AG09319 (cell line): ENCODE data around the gene MEGF10.

Source experiments
- DNase-seq: peaks from one replicate; pipeline ENCODE4 v3.0.0-alpha.2; 2010; ENCODE audit warnings: low read depth; ENCODE audit errors: extremely low read depth
- TF ChIP-seq, protein P1 (sequence below): IDR thresholded peaks from 2 replicates; pipeline ENCODE4 v1.5.1; 2011; ENCODE audit warnings: low read depth, mild to moderate bottlenecking, inconsistent platforms, low read length, moderate library complexity

The MEGF10 gene

DNA sequence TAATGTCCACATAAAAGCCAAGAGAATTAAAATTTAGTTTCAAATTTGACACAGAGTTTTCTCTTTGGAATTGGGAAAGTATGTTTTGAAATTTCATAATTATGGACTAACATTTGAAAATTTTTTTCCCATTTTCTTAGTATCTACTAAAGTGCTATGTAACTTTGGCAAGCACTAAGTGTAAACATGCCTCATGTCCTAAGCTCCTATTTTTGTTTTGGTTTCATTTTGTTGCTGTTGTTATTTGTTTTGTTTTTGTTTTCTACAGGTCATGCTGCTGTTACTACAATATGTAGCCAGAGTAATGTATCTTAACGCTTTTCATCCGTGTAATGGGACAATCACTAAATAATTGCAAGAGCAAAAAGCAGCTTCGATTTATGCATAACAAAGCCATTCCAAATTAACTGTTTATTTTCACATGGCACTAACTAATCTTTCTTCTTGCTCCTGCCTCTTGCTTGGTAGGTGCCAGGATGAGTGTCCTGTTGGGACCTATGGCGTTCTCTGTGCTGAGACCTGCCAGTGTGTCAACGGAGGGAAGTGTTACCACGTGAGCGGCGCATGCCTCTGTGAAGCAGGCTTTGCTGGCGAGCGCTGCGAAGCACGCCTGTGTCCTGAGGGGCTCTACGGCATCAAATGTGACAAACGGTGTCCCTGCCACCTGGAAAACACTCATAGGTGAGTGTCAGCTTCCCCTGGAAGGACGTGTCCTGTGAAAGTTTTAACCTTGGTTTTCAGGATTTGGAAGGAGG lies 119.5 kb downstream of the MEGF10 start:
- TF ChIP-seq, protein P1, sequence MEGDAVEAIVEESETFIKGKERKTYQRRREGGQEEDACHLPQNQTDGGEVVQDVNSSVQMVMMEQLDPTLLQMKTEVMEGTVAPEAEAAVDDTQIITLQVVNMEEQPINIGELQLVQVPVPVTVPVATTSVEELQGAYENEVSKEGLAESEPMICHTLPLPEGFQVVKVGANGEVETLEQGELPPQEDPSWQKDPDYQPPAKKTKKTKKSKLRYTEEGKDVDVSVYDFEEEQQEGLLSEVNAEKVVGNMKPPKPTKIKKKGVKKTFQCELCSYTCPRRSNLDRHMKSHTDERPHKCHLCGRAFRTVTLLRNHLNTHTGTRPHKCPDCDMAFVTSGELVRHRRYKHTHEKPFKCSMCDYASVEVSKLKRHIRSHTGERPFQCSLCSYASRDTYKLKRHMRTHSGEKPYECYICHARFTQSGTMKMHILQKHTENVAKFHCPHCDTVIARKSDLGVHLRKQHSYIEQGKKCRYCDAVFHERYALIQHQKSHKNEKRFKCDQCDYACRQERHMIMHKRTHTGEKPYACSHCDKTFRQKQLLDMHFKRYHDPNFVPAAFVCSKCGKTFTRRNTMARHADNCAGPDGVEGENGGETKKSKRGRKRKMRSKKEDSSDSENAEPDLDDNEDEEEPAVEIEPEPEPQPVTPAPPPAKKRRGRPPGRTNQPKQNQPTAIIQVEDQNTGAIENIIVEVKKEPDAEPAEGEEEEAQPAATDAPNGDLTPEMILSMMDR: no peak
- DNase-seq: no peak

DNA sequence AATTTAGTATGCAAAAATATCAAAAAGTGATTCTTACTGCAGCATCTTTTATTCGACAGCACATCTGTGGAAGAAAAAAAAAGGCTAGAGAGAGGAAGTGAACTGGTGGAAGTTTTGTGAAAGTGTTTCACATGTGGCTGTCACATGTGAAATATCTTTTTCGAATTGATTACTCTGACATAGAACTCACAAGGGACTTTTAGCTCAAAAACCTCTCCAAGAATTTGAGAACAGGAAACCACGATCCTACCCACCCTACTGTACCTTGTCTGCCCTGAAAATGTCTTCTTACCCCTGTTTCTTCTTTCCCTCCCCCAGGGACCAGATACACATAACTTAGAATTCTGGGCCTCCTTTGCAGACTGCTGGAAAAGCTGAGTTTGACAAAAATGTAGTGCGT lies 120.4 kb downstream of the MEGF10 start:
- DNase-seq: no peak
- TF ChIP-seq, protein P1: no peak

DNA sequence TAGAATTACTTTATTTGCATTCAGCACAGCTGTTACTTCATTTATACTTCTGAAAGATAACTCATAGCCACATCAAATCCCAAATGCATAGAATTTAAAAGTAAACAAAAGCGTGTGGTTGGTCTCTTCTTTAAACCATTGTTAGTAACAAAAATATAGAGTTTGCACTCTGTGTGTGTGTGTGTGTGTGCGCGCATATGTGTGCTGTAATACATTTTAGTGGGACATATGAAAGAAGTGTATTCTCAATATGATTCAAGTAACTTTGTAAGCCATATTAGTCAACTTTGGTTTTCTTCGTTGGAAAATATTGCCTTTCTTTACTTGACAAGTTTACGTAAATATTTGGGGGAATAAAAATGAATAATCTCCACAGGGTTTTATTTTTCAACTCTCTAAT lies 120.8 kb downstream of the MEGF10 start:
- TF ChIP-seq, protein P1: no peak
- DNase-seq: no peak

DNA sequence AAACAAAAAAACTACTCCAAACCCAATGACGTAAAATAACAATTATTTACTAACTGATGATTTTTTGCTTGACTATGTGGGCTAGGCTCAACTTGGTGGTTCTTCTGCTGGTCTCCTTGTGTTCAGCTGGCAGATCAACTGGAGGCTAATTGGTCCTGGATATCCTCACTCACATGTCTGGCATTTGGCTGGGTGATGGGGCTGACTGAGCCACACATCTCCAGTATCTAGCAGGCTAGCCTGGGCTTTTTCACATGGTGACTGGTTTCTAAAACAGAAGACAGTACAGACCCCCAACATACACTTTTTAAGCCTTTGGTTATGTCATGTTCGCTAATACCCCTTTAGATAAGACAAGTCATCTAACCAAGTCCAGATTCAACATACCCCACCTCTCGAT lies 122.1 kb downstream of the MEGF10 start:
- no peak for DNase-seq
- TF ChIP-seq, protein P1: no peak

DNA sequence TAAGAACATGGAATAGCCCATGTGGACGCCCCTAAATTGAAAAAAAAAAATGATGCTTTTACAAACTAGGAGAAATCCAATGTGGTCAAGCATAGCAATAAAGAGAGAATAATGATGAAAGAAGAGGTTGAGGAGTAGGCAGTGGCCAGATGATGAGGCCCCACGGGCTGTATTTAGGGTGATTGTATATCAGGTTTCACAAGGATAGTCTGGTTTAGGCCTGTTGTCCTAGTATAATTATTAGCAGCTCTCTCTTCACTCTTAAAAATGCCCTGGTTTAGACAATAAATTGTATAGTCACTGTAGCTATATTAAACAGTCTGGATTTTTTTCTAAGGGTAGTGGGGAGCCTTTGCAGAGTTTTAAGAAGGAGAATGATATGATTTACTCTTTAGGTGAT lies 124.4 kb downstream of the MEGF10 start:
- TF ChIP-seq, protein P1: no peak
- DNase-seq: no peak

DNA sequence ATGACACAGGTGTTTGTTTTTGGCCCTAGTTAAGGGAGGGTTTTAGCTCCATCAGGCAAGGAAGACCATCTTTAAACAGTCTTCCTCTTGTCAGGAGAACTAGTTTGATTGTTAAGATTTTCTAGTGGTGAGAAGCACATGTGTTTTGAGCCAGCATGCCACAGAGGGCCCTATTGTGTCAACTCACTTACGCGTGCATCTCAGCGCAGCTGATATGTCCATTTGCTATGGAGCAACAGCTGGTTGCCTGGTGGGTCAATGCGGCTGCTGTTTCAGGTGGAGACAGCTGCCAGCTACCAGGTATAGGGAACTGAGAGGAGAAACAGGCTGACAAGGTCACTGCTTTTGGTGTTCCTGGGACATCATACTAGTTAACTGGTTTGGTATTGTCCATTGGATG lies 126.3 kb downstream of the MEGF10 start:
- TF ChIP-seq, protein P1: no peak
- DNase-seq: no peak

DNA sequence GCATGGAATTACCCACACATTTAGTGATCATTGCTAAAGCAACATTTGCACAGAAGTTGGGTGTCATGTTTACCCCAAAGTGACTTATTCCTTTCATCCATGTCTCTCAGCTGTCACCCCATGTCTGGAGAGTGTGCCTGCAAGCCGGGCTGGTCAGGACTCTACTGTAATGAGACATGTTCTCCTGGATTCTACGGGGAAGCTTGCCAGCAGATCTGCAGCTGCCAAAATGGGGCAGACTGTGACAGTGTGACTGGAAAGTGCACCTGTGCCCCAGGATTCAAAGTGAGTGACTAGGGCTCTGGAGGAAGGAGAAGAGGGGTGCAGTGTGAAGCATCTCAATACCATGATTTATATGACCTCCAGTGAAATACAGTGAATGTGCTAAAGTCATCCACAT lies 126.9 kb downstream of the MEGF10 start:
- no peak for DNase-seq
- TF ChIP-seq, protein P1: no peak
